NCI-H1436 treated with DMSO at 0.1 percent for 48 hours (cell line): ENCODE data around the gene TNS3.

ENCODE experiments used
- DNase-seq: peaks from one replicate; lab custom pipeline; 2025; lab: John Stamatoyannopoulos, UW

The TNS3 gene

DNA sequence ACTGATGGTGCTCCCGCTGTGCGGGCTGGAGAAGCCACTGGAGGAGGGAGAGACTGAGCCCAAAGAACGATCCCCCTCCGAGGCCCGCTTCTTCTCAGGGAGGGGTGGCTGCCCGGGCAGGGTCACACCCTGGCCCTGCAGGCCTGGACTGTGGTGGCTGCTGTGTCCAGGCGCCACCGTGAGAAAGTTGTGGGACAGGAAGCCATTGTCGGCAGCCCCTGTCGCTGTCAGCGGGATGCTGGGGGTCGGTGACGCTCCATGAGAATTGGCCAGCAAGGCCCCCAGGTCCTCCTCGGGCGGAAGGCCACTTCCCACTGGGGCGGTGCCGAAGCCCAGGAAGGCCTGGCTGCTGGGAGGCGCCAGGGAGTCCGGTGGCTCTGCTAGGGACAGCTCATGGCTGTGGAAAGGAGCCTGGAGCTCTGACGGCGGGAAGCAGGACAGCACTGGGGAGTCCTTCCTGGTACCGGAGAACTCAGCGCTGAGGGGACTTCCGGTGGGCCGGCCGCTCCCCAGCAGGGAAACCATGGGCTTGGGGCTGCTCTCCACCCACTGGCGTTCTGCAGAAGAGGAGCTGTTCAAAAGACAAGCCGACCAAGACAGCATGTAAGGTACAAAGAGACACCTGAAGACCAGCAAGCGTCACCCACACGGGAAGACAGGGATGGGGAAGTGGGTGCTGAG, 278.8 kb downstream of the TNS3 start:
- no peak for DNase-seq

DNA sequence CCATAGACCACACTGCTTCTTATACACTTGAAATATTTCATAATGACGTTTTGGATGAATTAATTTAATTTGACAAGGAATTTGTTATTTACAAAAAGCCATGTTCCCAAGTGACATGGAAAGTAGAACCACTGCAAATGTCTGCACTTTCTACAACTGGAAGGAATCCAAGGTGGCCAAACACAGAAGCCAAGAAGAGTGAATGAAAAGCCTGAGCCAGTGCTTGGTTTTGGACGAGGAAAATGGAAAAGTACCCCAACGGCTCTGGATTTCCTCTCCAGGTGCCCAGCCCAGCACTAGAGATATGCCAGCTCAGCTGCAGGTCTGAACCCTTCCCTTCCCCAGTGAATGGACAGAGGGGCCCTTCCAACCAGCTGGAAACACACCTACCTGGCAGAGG, 279.4 kb downstream of the TNS3 start:
- DNase-seq = no peak

DNA sequence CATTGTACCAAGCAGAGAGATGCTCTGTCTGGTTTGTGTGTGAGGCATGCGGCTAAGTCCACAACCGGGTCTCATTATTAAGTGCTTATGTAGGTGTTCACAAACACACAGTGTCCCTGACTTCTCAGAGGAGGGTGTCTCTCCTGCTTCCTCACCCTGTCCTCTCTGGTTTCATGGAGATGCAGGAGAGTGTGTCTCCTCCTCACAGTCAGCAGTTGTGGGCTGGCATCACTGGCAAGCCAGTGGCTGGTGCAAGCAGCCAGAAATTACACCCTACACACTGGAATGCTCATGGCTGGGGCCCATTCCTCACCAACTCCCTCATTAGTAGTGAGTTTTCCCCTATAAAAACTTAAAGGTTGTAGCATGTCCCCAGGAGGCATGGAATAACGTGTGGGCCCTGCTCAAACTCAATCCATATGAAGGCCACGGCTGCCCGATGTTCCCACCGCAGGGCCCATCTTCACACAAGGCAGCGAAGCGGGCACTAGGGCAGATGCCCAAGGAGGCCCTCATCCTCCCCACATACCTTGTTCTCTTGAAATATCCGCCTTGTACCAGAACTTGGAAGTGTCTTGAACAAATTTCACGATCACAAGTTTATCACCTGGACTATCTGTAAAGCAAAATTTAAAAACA, 280.1 kb downstream of the TNS3 start:
- no peak for DNase-seq

DNA sequence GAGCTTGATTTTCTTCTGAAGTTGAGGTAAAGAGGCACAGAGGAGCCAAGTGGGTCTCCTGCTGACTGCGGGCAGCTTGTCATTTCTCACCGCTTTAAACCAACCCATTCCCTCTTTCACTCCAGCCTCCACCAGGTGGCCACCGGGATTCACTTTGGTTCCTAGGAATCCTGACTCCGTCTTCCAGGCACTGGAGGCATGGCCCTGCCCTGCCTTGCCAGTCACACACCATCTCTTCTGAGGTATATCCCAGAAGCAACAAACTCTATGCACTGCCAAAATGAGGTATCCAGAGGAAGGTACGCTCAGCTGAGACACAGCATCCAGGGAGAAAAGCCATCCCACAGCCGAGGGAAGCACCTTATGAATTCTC, 280.8 kb downstream of the TNS3 start:
- no peak for DNase-seq

- no peak for DNase-seq
These were observed 281.3 kb downstream of the TNS3 start for GRCh38 chr7:47300472-47301104.

DNA sequence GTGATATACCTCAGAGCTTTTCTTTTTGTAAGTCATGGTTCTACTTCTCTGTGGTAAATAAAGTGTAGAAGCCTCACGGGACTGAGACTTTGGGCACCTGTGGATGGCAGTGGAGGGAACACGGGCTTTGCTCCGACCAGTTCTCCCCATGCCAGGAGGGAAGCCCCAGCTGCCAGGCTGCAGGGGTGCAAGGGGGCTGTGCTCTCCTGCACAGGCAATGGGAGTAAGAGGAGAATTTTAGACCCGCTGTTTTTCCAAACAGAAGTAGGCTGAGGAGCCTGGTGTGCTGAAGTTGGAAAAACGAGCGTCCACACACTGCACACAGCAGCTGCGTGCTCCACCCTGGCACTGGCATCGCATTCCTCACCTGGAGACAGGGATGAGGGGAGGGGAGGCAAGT, 282.4 kb downstream of the TNS3 start:
- DNase-seq = no peak

DNA sequence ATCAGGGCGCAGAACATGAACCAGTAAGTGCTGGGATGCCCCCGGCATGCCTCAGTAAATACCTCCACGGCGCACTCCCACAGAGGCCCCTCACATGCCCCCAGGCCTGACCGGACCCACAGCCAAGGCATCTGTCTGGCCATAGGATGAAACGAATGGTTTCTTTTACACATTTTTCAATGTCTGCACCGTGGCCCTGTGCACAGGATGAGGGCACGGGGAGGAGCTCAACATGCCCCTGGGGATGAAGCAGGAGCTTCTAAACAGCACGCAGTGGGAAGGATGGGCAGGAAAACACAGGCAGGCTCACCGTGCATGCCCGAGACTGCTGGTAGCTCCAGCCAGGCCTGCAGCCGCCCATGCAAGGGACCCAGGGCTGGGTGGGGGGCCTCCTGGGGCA, 283.3 kb downstream of the TNS3 start:
- DNase-seq = no peak

GRCh38 chr7:47297120-47297519, 284.8 kb downstream of the TNS3 start:
- no peak for DNase-seq

DNA sequence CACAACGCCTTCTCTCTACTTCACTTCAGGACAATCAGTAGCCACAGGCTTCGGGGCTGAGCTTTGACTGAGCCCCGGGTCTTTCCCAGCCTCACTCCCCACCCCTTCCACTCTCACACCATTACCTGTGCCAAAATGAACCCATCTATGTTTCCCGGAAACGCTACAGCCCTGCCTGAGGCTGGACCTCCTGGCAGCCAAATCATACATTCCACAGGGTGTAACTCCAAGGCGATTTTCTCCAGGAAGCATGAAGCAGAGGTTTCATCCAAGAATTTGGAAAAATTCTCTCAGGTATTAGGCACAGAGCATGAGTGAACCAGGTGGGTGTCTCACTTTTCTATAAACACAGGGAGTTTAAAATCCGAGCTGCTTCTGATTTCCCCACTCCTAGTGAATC, 286.3 kb downstream of the TNS3 start:
- DNase-seq = no peak

DNA sequence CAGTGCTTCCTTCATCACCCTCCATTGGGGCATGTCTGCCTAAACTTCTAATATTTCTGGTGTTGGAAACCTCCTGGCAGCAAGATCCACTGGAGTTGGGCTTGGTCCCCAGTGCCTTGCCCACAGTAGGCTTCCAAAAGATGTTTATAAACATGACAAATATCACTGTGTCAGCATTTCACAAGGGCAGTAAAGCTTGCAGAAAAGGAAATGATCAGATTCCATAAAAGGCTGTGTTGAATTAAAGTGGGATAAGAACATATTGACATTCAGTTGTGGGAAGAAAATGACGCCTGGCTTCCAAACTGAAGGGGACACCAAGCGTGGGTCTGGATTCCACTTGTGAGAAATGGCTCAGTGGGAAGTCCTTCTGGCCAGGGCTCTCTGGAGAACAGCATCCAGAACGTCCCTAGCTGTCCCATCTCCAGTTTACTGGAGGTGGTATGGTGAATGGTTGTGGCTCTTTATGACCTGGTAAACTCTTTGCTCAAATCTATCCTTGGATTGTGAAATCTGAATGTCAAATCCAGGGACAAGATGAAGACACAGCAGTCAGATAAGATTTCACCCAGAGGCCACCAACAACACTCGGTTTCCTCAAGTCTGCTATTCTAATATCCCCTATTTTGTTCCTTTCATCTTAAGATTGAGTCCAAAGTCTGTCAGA, 287.2 kb downstream of the TNS3 start:
- DNase-seq = no peak

- DNase-seq = no peak
These were observed 287.9 kb downstream of the TNS3 start for GRCh38 chr7:47293884-47294555.

- DNase-seq = no peak
These were observed 289.0 kb downstream of the TNS3 start for GRCh38 chr7:47292832-47293309.

DNA sequence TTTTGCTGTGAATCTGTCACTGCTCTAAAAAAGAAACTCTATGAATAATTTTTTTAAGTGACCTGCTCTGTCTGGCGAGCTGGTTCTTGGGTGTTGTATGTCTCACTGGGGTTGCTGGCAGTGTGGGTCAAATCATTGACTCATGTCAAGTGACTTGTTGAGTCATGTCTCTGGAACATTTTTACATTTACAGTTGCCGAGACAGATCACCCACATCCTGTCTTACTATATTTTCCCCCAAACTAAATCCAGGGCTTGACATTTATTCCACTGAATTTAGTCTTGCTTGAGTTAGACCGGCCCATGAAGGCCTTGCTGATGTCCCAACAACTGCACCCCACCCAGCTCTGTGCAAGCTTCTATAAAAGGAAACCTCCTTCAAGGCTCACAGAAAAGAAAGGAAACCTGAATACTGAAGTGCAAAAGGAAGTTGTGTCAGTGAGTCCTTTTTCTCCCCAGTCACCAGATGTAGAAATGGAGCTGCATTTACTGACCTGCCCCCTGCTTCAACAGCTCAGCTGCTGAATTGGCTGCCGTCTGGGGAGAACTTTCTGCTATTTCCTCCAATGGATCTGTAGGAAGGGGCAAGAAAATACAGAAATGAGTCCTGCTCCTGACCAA, 290.3 kb downstream of the TNS3 start:
- no peak for DNase-seq

GRCh38 chr7:47290867-47291266, 291.0 kb downstream of the TNS3 start:
- DNase-seq = no peak

DNA sequence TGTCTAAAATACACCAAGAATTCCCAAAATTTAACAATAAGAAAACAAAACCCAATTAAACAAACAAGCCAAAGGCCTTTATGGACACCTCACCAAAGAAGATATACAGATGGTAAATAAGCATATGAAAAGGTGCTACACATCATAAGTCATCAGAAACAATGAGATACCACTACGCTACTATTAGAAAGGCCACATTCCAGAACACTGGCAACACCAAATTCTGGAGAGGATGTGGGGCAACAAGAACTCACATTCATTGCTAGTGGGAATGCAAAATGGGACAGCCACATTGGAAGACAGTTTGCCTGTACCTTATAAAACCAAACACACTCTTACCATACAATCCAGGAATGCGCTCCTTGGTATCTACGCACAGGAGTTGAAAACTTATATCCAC, 291.4 kb downstream of the TNS3 start:
- DNase-seq = no peak

DNA sequence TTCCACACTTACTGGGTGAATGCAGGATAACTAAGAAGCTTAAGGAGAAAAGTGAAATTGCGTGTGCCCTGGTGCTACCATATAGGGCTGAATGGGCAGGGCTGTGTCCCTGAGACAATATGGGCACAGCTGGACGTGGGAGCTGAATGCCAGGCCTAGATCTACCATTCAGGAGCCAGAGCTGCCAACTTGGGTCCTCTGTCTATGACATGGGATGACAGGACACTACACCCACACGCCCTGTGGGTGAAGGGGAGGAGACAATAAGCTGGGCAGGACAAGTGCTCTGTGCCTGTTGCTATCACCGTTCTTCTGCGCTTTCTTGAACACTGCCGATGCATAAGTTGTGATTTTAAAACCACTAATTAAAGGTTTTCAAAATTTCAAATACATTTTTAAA, 293.9 kb downstream of the TNS3 start:
- DNase-seq = no peak

DNA sequence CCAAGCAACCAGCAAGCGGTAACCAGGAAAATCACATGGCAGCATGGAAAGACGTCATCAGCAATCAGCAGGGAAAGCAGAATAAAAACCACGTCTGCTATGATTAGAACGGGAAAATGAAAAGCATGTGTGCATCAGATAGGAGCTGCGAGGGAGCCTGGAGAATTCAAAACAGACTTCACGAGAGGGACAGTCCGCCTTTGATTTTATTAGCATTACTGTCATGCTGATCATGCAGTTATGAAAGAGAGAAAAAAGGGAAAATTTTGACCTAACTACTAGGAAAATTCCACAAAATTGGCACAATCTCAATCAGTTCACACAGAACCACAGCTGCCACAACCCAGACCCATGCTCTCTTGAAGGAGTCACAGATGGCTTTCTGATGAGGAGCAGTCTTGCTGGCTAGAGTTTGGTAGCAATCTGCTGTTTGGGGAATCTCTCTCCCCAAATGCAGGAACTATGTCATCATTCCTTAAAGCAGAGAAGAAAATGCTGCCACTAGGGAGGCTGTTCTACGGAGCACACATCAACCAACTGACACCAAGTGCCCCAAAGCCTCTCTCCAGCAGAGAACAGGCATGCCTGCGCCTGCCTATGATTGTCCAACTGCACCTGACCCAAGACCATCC, 295.9 kb downstream of the TNS3 start:
- no peak for DNase-seq

DNA sequence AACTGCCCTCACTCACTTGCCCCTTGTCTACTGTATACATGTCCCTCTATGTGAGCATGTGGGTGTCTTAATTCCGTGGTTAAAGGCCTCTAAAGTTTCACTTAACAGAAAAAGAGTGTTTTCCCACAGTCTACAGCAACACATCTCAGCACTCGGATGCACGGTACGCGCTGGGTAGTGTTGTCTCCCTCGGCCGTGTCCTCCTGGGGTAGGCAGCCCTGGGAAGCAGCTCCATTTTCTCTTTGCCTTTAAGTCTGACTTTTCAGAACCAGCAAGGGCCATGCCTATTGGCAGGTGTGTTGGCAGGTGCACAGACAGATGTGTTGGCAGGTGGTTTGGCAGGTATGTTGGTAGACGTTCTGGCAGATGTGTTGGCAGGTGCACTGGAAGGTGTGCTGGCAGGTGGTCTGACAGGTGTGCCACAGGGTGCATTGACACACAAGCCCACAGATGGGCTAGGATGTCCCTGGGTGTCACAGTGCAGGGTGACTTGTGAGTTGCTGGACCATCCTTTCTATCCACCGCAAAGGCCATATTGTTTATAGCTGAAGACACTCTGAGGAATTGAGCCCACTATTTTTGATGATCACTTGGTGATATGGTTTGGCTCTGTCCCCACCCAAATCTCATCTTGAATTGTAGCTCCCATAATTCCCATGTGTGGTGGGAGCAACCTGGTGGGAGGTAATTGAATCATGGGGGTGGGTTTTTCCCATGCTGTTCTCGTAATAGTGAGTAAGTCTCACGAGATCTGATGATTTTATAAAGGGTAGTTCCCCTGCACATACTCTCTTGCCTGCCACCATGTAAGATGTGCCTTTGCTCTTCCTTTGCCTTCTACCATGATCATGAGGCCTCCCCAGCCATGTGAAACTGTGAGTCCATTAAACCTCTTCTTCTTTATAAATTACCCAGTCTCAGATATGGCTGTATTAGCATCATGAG, 296.9 kb downstream of the TNS3 start:
- DNase-seq = no peak

DNA sequence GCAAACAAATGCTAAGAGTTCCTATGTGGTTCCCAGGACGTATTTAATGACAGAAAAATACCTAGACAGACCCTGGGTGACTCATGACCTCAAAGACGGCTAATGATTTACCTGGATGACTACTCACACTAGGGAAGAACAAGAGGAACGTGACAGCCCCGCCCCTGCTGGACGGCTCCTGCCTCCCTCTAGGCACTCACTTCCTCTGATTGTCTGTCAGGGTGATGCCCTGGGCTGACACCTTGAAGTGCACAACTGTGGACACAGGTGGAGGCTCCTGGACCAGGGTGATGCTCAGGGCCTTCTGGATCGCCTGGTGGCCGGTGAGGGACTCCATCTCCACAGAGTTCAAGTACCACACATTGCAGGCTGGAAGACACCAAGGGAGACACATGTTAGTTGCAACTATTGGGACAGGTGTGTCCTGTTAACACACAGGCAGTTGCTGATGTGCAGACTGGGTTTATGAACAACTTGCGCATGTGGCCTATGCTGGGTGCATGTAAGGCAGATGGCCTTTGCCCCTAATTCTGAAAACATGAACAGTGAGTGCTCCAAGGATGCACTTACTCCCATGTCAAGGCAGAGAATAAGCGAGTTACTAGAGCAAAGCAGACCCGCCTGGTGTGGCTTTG, 298.3 kb downstream of the TNS3 start:
- DNase-seq = no peak
